ENCODE measurements around the gene DNM2. TPM values are rescaled to one million over a fixed set of nuclear protein-coding genes. Genes with fewer than 3 reads are reported as not detected.
A peak's percentile ranks its signal among the peaks of the same experiment; 100 is the strongest.

Gene DNM2
- total and polyA plus RNA-seq, 2 of the 13 experiments (the other 11 are each of a cell fraction or from before 2014, with no cell fraction given), result 41.7 to 59.8 TPM

- TF ChIP-seq ZNF772 (CRISPR knock-in tag; IDR thresholded peaks at IDR 0.05), result no peak
- TF ChIP-seq MEIS2 (CRISPR knock-in tag; IDR thresholded peaks at IDR 0.05), result peak; percentile 75
- peak; percentile 90 for TF ChIP-seq BHLHE40 (IDR thresholded peaks at IDR 0.05; ENCODE audit: low read length)
- peak; percentile 70; the same call in 1 of the 2 replicates for TF ChIP-seq ZSCAN29 (CRISPR knock-in tag; conservative IDR thresholded peaks at IDR 0.05)
- TF ChIP-seq SALL2 (CRISPR knock-in tag; IDR thresholded peaks at IDR 0.05), result no peak
- no peak for TF ChIP-seq LRRFIP1 (CRISPR knock-in tag; conservative IDR thresholded peaks at IDR 0.05)
- TF ChIP-seq, protein P1, sequence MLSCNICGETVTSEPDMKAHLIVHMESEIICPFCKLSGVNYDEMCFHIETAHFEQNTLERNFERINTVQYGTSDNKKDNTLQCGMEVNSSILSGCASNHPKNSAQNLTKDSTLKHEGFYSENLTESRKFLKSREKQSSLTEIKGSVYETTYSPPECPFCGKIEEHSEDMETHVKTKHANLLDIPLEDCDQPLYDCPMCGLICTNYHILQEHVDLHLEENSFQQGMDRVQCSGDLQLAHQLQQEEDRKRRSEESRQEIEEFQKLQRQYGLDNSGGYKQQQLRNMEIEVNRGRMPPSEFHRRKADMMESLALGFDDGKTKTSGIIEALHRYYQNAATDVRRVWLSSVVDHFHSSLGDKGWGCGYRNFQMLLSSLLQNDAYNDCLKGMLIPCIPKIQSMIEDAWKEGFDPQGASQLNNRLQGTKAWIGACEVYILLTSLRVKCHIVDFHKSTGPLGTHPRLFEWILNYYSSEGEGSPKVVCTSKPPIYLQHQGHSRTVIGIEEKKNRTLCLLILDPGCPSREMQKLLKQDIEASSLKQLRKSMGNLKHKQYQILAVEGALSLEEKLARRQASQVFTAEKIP (CRISPR knock-in tag; IDR thresholded peaks at IDR 0.05; ENCODE audit: borderline replicate concordance), result no peak
- TF ChIP-seq, protein P2, sequence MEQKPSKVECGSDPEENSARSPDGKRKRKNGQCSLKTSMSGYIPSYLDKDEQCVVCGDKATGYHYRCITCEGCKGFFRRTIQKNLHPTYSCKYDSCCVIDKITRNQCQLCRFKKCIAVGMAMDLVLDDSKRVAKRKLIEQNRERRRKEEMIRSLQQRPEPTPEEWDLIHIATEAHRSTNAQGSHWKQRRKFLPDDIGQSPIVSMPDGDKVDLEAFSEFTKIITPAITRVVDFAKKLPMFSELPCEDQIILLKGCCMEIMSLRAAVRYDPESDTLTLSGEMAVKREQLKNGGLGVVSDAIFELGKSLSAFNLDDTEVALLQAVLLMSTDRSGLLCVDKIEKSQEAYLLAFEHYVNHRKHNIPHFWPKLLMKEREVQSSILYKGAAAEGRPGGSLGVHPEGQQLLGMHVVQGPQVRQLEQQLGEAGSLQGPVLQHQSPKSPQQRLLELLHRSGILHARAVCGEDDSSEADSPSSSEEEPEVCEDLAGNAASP (CRISPR knock-in tag; IDR thresholded peaks at IDR 0.05; ENCODE audit: borderline replicate concordance), result no peak
- 0 out of 2 replicates have a peak, but pooled peaks have one; percentile 5 for TF ChIP-seq PHF8 (CRISPR knock-in tag; IDR thresholded peaks at IDR 0.05)
- no peak for TF ChIP-seq GTF3A (CRISPR knock-in tag; conservative IDR thresholded peaks at IDR 0.05)
- TF ChIP-seq ETV5 (CRISPR knock-in tag; IDR thresholded peaks at IDR 0.05; ENCODE audit: borderline replicate concordance), result no peak
- TF ChIP-seq, protein P3, sequence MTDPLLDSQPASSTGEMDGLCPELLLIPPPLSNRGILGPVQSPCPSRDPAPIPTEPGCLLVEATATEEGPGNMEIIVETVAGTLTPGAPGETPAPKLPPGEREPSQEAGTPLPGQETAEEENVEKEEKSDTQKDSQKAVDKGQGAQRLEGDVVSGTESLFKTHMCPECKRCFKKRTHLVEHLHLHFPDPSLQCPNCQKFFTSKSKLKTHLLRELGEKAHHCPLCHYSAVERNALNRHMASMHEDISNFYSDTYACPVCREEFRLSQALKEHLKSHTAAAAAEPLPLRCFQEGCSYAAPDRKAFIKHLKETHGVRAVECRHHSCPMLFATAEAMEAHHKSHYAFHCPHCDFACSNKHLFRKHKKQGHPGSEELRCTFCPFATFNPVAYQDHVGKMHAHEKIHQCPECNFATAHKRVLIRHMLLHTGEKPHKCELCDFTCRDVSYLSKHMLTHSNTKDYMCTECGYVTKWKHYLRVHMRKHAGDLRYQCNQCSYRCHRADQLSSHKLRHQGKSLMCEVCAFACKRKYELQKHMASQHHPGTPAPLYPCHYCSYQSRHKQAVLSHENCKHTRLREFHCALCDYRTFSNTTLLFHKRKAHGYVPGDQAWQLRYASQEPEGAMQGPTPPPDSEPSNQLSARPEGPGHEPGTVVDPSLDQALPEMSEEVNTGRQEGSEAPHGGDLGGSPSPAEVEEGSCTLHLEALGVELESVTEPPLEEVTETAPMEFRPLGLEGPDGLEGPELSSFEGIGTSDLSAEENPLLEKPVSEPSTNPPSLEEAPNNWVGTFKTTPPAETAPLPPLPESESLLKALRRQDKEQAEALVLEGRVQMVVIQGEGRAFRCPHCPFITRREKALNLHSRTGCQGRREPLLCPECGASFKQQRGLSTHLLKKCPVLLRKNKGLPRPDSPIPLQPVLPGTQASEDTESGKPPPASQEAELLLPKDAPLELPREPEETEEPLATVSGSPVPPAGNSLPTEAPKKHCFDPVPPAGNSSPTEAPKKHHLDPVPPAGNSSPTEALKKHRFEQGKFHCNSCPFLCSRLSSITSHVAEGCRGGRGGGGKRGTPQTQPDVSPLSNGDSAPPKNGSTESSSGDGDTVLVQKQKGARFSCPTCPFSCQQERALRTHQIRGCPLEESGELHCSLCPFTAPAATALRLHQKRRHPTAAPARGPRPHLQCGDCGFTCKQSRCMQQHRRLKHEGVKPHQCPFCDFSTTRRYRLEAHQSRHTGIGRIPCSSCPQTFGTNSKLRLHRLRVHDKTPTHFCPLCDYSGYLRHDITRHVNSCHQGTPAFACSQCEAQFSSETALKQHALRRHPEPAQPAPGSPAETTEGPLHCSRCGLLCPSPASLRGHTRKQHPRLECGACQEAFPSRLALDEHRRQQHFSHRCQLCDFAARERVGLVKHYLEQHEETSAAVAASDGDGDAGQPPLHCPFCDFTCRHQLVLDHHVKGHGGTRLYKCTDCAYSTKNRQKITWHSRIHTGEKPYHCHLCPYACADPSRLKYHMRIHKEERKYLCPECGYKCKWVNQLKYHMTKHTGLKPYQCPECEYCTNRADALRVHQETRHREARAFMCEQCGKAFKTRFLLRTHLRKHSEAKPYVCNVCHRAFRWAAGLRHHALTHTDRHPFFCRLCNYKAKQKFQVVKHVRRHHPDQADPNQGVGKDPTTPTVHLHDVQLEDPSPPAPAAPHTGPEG (CRISPR knock-in tag; IDR thresholded peaks at IDR 0.05), result 0 out of 2 replicates have a peak, but pooled peaks have one; percentile 56
- no peak for TF ChIP-seq ZNF367 (CRISPR knock-in tag; IDR thresholded peaks at IDR 0.05; ENCODE audit: borderline replicate concordance)
- TF ChIP-seq ZNF510 (CRISPR knock-in tag; IDR thresholded peaks at IDR 0.05; ENCODE audit: low read depth), result no peak
- TF ChIP-seq SP4 (CRISPR knock-in tag; IDR thresholded peaks at IDR 0.05), result peak; percentile 31; the same call in 1 of the 2 replicates
- no peak for TF ChIP-seq REXO4 (CRISPR knock-in tag; IDR thresholded peaks at IDR 0.05; ENCODE audit: borderline replicate concordance)
- TF ChIP-seq, protein P4, sequence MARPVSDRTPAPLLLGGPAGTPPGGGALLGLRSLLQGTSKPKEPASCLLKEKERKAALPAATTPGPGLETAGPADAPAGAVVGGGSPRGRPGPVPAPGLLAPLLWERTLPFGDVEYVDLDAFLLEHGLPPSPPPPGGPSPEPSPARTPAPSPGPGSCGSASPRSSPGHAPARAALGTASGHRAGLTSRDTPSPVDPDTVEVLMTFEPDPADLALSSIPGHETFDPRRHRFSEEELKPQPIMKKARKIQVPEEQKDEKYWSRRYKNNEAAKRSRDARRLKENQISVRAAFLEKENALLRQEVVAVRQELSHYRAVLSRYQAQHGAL (CRISPR knock-in tag; IDR thresholded peaks at IDR 0.05; ENCODE audit: not compliant biosample characterization), result no peak
Measured at GRCh38 chr19:10748927-10749434, 31.1 kb downstream of the DNM2 start (continued).

All from HepG2 (cell line).